Measurements from ENCODE around the gene ITGAE.

ITGAE gene

DNA sequence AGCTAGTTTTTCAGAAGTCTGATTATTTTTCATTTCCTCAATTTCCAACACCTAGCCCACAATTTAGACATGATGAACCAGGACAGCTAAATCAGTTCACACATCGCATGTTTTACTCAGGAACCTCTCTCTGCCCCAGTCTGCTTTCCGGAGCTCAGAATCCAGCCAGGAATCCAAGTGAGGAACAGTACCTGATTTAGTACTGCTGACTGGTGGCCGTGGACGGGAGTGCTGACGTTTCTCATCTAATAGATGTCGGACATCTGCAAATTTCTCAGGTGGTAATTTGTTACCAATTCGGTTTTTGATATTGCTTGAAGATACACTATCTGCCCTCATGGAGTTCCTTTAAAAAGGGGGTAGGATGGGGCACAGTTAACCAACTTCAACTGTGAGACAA is 14.9 kb upstream of the ITGAE start:
- no peak for DNase-seq

DNA sequence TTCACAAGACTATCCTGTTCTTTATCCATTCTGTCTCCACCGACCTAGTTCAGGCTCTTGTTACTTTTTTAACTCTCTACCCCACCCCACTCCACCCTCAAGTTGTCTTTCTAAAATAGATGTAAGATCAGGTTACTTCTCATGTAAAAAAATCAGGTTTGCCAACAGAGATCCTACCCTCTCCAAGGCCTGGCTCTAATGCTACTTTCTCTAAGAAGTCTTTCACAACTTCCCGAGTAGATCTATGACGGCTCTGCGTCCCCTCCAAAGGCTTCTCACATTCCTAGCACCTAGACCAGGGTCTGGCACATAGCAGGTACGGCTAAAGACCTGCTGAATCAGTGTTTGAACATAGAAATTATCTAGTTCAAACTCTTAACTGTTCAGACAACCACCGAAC is 14.1 kb upstream of the ITGAE start:
- no peak for DNase-seq

GRCh38 chr17:3814361-3814760 is 13.4 kb upstream of the ITGAE start:
- no peak for DNase-seq

- DNase-seq, result no peak
These were observed 12.2 kb upstream of the ITGAE start for GRCh38 chr17:3813171-3813570.

- no peak for DNase-seq
These were observed 11.8 kb upstream of the ITGAE start for GRCh38 chr17:3812771-3813170.

- no peak for DNase-seq
These were observed 11.3 kb upstream of the ITGAE start for GRCh38 chr17:3812284-3812683.

DNA sequence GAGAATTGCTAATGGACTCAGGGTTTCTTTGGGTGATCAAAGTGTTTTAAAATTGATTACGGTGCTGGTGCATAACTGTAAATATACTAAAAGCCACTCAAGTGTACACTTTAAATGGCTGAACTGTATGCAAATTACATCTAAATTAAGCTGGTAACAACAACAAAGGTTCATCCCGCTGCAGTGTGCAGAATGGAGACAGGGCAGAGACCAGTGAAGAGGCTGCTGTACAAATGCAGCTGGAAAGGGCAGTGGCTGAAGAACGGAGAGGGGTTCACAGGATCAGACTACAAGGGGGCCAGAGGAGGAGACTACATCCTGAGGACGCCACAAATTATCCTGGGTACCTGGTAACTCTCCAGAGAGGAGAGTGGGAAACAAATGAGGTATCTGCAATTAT is 9.0 kb upstream of the ITGAE start:
- no peak for DNase-seq

DNA sequence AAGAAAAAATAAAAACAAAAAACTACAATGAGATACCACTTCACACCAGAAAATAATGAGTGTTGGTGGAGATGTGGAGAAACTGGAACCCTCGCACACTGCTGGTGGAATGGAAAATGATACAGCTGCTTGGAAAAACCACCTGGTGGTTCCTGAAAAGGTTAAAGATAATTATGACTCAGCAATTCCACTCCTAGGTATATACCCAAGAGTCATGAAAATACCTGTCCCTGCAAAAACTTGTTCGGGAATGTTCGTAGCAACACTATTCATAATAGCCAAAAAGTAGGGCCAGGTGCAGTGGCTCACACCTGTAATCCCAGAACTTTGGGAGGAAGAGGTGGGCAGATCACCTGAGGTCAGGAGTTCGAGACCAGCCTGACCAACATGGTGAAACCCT is 8.1 kb upstream of the ITGAE start:
- DNase-seq, result no peak

DNA sequence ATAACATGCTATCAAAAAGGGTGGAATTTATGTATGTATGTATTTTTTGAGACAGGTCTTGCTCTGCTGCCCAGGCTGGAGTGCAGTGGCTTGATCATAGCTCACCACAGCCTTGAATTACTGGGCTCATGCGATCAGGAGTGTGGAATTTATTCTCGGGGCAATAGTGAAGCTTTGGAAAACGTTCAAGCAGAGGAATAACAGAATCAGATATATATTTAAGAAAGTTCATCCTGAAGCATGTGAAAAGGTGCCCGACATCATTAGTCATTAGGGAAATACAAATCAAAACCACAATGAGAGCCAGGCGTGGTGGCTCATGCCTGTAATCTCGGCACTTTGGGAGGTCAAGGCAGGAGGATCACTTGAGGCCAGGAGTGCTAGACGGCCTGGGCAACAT is 7.7 kb upstream of the ITGAE start:
- DNase-seq, result no peak

DNA sequence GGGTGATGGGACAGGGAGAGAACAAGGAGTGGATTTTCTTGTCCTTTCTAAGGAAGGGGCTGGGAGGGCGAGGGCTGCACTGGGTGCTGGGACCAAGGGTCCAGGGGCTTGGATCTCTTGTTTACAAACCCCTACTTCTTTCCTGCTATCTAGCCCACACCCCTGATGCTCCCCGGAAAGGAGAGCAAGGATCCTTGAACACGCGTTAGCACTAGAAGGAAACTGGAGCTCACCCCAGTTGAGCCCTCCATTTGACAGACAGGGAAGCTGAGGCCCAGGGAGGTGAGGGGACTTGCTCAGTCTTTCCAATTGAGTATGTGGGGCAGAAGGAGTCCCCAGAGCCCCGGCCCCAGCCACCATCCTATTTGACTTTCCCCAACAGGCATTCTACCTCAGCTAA is 4.6 kb upstream of the ITGAE start:
- no peak for DNase-seq

- no peak for DNase-seq
These were observed 3.5 kb upstream of the ITGAE start for GRCh38 chr17:3804503-3804931.

- no peak for DNase-seq
These were observed 2.3 kb upstream of the ITGAE start for GRCh38 chr17:3803308-3803640.

DNA sequence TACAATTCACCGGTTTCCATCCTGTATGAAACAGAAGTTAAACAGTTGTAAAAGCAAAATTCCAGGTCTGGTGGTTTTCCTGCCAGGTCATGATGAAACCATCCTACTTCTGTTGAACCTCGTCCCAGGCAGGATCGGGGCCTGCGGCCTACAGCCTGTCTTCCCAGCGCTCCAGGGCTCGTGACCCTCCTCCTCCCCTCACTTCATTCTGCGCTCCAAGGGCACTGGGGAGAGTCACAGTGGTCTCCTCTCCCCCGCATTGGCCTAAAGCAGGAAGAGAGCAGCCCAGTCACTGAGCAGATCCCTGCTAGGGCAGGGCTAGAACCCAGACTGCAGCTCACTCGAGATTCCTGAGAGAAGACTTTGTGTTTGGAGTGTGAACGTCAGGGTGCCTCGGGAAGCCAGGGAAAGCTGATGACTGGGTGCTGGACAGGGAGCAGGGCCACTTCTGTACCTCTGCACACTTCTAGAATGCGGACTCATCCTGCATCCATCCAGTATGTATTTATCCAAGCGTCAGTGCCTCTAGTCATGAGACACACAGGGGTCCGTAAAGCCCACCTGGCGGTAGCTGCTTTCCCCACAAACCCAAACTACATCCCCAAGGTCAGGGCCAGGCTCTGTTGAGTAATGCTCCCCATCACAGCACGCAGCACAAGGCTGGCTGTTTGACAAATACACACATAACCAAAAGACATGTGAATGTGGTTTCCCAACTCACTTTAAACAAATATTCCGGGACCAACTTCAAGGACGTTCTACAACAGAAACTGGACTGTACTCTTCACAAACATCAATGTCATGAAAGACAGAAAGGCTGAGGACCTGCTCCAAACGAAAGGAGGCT is 1.7 kb upstream of the ITGAE start:
- no peak for DNase-seq

DNA sequence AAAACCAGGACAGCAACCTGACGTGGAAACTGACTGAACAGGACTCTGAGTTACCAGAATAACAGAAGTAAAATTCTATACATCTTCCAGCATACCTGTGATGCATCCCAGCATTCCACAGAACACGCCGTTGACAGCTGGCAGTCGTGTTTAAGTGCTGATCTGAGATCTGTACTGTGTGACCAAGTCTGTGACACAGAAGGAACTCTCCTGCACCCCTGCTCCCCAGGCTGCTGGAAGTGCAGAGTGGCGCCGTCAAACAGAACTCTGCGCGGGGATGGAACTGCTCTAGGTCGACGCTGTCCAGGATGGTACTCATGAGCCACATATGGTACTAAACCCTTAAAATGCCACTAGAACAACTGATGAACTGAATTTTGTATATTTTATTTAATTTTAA is 804 bp upstream of the ITGAE start:
- DNase-seq, result no peak

DNA sequence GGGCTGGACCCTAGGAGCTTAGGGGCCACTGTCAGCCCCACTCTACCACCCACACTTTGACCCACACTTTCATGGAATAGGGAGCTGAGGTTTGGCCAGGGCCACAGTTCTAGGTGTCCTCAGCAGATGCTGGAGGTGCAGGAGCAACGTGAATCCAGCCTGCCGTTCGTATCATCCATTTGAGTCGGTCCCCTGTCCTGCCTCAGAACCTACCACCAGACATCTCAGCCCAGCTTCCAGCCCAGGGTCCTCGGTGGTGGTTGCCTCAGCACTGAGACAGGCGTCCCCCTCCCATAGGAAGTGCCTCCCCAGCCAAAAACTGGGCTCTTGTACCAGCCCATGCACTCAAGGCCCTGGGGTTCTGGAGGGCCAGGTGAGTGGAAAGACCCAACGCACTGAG is 359 bp upstream of the ITGAE start:
- DNase-seq, result no peak

- no peak for DNase-seq
These were observed 1.6 kb downstream of the ITGAE start for GRCh38 chr17:3799181-3799945.

- DNase-seq, result no peak
These were observed 2.5 kb downstream of the ITGAE start for GRCh38 chr17:3798273-3799180.

DNA sequence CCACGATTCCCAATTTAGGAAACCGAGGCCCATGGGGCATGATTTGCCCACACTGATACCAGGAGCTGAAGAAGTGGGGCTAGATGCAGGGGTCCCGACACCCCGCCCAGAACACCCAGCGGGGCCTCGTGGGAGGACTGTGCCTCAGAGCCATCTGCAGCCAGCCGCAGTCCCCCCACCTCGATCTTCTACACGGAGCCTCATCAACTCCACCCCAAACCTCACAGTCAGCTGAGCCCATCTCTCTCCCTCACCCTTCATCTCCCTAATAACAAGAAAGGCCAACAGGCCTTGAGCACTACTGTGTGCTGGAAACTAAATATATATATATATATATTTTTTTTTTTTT is 4.2 kb downstream of the ITGAE start:
- DNase-seq, result no peak

- DNase-seq, result no peak
These were observed 4.7 kb downstream of the ITGAE start for GRCh38 chr17:3796110-3796821.

GRCh38 chr17:3795390-3796102 is 5.4 kb downstream of the ITGAE start:
- DNase-seq, result no peak

DNA sequence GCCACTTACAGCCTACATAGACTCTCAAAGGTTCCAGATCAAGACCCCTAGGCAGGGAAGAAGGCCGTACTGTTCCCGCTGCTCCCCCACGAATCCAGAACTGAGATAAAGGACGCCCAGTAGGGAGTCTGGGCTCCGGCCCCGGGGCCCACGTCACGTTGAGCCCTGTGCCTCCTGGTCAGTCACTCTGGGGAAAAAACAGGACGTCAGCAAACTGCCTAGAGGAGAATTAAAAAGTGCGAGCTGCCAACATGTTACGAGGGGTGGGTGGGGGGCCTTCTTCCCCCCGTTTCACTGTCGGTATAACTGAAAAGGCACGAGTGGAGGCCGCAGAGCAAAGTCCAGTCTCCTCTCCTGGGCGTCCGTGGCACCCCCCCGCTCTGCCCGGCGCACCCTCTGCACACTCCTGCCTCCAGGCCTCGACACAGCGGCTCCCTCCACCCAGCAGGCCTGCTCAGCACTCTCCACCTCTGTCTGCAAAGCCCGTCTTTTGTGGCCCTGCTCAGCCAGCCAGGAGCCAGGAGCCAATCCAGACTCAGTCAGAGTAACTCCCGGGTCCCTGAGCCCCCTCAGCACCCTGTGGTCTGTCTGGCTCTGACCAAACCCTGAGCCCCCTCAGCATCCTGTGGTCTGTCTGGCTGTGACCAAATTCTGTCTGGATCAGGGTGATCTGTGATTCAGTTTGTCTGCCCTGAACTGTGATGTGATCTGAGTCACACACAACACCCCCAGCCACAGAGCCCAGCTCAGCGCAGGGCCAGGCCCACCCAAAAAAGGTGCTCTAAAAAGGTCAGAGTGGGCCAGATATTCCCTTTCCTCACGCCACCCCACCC is 6.2 kb downstream of the ITGAE start:
- DNase-seq, result no peak

Measured in femur (tissue), 1 donor.